ENCODE data around the gene NTN1. TPM values are rescaled to one million over a fixed set of nuclear protein-coding genes. Genes with fewer than 3 reads are reported as not detected.

The NTN1 gene
- total and polyA plus RNA-seq, 12 donors = 3.0 to 38.7 (median 15.8) TPM

DNA sequence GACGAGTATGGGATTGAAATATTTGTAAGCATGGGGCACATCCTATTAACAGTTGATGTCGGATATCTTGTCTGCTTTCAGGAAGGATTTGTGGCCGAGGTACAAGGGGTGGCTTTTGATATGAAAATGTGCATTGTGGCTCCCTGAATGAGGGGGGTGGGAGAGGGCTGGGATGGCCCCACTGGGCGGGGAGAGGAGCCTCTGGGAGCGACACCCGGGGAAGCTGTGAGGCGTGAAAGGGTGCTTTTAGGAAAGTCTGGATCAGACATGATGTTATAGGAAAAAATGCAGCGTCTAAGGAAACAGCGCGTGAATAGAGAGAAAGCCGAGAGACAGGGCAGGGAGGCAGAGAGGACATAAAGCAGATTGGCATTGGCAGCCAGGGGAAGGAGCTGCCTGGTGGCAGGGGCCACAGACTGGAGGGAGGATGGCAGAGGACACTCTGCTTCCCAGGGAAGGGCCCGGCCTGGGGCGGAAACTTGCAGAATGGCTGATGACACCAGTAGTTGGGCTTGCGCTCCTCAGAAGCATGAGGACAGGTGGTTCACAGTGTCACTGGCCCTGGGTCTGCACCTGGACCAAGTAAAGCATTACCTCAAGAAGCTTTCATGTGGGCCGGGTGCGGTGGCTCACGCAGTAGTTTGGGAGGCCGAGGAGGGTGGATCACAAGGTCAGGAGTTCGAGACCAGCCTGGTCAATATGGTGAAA, 95.7 kb downstream of the NTN1 start:
- TF ChIP-seq, protein P1, sequence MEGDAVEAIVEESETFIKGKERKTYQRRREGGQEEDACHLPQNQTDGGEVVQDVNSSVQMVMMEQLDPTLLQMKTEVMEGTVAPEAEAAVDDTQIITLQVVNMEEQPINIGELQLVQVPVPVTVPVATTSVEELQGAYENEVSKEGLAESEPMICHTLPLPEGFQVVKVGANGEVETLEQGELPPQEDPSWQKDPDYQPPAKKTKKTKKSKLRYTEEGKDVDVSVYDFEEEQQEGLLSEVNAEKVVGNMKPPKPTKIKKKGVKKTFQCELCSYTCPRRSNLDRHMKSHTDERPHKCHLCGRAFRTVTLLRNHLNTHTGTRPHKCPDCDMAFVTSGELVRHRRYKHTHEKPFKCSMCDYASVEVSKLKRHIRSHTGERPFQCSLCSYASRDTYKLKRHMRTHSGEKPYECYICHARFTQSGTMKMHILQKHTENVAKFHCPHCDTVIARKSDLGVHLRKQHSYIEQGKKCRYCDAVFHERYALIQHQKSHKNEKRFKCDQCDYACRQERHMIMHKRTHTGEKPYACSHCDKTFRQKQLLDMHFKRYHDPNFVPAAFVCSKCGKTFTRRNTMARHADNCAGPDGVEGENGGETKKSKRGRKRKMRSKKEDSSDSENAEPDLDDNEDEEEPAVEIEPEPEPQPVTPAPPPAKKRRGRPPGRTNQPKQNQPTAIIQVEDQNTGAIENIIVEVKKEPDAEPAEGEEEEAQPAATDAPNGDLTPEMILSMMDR (IDR thresholded peaks at IDR 0.05) = no peak
- intact Hi-C loops (cut with DNase I) = no loop called here
- ATAC-seq (no peak), DNase-seq (no peak)
- H3K27me3 ChIP-seq = peaks cover 0 to 6% (median 0%) of the 10 kb centered on the region in 7 donors
- H3K4me1 ChIP-seq = peaks cover 0 to 15% (median 9%) of the 10 kb centered on the region in 9 donors
- H3K4me3 ChIP-seq = no peak overlapping the region
- peaks cover 0 to 11% (median 0%) of the 10 kb centered on the region in 11 donors for H3K9me3 ChIP-seq
- no peak overlapping the region for H3K27ac ChIP-seq
- 86 to 87% methylated on average over 19 of the region's 19 CpGs for WGBS, 2 donors
- no peaks in the 10 kb centered on the region for H3K36me3 ChIP-seq

DNA sequence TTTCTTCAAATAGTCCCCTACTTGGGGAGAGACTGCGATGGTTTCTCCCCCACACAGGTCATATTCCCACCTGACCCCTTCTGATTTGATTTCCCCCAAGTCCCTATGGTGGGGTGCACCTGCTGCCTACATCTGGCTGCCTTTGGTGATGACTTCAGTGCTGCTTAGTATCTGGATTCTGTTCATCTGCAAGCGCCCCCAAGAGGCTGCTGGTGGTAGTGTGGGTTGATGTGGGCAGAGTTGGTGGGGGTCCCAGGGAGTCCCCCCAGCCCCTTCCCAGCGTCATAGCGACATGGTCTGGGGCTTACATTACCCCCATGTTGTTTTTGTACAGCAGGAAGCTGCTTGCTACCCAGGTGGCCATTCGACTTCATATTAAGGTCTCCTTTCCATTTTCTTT, 99.2 kb downstream of the NTN1 start:
- DNase-seq (no peak), ATAC-seq (no peak)
- Histone ChIP-seq H3K4me1 (peaks cover 0 to 9% (median 4%) of the 10 kb centered on the region in 9 donors), H3K27ac (no peak overlapping the region), H3K27me3 (peaks cover 0 to 3% (median 0%) of the 10 kb centered on the region in 7 donors), H3K9me3 (peaks cover 0 to 11% (median 0%) of the 10 kb centered on the region in 11 donors), H3K36me3 (no peaks in the 10 kb centered on the region), H3K4me3 (no peak overlapping the region)
- intact Hi-C loops (cut with DNase I) = no loop called here
- WGBS, 2 donors = 34 to 43% methylated on average over 5 of the region's 5 CpGs
- TF ChIP-seq, protein P1 (IDR thresholded peaks at IDR 0.05) = peak in 7 of 9 donors; percentile 7 to 29 (median 24)

DNA sequence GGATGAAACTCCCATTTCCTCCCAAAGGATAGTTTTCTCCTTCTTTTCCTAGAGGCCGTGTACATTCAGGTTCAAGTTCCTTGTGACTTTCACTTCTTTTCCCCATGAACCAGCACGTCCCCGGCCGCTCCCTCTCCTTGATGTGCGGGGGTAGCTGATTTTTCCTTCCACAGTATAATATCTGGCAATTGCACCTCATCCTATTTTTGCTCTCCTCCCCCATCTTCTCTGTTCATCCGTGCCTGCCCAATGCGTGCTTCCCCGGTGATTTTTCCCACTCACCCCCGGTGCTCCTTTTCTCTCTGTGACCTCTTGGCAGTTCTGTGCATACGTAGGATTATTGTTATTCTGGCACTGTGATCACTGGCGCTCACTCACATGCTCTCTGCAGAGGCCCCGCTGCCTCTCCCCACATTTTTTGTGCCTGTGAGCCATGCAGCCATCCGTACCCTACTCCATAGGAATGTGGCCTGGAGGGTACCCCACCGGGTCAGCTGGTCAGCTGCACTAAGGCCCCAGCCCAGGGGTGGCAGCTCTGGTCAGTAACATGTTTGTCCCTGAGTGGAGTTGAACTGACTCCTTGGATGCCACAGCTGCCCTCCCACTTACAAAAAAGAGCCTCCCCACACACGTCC, 100.0 kb downstream of the NTN1 start:
- peak in 1 of 8 donors; percentile 25 for ATAC-seq
- H3K27me3 ChIP-seq = no peaks in the 10 kb centered on the region
- peaks cover 0 to 11% (median 0%) of the 10 kb centered on the region in 11 donors for H3K9me3 ChIP-seq
- TF ChIP-seq, protein P1 (IDR thresholded peaks at IDR 0.05) = no peak
- intact Hi-C loops (cut with DNase I) = no loop called here
- H3K36me3 ChIP-seq = no peaks in the 10 kb centered on the region
- WGBS, 2 donors = 68 to 72% methylated on average over 15 of the region's 15 CpGs
- DNase-seq = no peak
- no peak overlapping the region for H3K27ac ChIP-seq
- H3K4me1 ChIP-seq = peaks cover 0 to under 1% (median 0%) of the 10 kb centered on the region in 9 donors
- no peak overlapping the region for H3K4me3 ChIP-seq

GRCh38 chr17:9123594-9124553, 102.6 kb downstream of the NTN1 start:
- 69 to 71% methylated on average over 17 of the region's 17 CpGs for WGBS, 2 donors
- Histone ChIP-seq H3K9me3 (peaks cover 0 to 3% (median 0%) of the 10 kb centered on the region in 11 donors), H3K36me3 (no peaks in the 10 kb centered on the region), H3K27me3 (no peaks in the 10 kb centered on the region), H3K4me1 (no peaks in the 10 kb centered on the region), H3K27ac (no peak overlapping the region), H3K4me3 (no peak overlapping the region)
- TF ChIP-seq, protein P1 (IDR thresholded peaks at IDR 0.05) = no peak
- DNase-seq (no peak), ATAC-seq (no peak)
- intact Hi-C loops (cut with DNase I) = no loop called here

Data from heart right ventricle (tissue), 16 donors.